LNCaP clone FGC (cell line): ENCODE results near the gene PKD1.
A peak's percentile ranks its signal among the peaks of the same experiment; 100 is the strongest.

Source experiments
- DNase-seq: peaks from one replicate; pipeline ENCODE4 v3.0.0-alpha.2; 2011; ENCODE audit warnings: low read depth
- H3K4me3 ChIP-seq: 2 replicates; pipeline ENCODE4 v1.5.1; 2011; ENCODE audit warnings: mild to moderate bottlenecking, low read depth, low read length, control low read depth
- TF ChIP-seq, protein P1 (sequence below): IDR thresholded peaks from 2 replicates; pipeline ENCODE4 v1.5.1; 2012; ENCODE audit warnings: mild to moderate bottlenecking; ENCODE audit not compliant: control insufficient read depth, insufficient read depth; ENCODE audit errors: extremely low read depth

The PKD1 gene

DNA sequence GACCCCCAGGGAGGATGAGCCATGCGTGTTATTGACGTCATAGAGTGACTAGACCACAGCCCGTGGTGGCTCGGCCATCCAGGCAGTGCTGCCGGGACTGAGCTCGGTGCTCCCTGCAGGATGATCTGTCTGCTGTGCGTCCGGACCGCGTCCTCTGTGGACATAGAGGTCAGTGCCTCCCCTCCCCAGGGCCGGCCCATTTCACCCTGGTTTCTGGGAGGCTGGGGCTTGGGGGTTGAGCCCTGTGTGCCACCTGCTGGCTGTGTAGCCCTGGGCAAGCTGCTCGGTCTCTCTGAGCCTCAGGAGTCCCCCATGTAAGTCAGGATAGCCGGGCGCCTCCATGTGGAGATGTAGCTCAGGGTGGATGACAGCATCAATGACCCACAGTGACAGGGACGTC lies 79.6 kb downstream of the PKD1 start:
- TF ChIP-seq, protein P1, sequence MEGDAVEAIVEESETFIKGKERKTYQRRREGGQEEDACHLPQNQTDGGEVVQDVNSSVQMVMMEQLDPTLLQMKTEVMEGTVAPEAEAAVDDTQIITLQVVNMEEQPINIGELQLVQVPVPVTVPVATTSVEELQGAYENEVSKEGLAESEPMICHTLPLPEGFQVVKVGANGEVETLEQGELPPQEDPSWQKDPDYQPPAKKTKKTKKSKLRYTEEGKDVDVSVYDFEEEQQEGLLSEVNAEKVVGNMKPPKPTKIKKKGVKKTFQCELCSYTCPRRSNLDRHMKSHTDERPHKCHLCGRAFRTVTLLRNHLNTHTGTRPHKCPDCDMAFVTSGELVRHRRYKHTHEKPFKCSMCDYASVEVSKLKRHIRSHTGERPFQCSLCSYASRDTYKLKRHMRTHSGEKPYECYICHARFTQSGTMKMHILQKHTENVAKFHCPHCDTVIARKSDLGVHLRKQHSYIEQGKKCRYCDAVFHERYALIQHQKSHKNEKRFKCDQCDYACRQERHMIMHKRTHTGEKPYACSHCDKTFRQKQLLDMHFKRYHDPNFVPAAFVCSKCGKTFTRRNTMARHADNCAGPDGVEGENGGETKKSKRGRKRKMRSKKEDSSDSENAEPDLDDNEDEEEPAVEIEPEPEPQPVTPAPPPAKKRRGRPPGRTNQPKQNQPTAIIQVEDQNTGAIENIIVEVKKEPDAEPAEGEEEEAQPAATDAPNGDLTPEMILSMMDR: no peak
- no peak overlapping the region for H3K4me3 ChIP-seq
- no peak for DNase-seq

DNA sequence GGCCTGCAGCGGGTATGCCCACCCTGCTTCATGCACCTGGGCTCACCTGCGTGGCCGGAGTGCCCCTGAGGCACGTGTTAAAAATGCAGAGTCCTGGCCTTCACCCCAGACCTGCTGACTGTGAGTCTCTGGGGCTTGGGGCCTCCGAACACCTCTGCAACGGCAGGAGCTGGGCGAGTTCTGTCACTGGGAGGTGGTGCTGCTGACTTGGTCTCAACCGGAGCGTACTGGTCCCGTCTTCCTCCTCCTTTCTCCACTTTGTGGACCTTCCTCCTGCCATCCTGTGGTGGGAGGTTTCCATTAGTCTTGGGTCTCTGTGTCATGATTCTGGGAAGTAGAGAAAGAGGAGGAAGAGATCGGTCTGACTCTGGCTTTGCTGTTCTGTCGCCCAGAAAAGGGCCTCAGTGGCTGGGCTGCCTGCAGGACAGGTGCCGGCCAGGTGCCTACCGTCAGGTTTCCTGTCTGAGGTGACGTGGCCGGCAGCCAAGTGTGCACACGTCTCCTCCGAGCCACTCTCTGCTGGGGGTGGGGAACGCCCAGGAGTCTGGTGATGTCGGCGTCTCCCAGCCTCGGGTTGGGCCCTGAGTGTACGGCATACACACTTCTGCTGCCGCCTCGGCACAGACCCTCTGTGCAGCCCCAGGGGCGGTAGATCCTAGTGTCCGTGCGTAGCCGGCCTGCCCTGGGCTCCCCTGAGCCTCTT lies 81.0 kb downstream of the PKD1 start:
- TF ChIP-seq, protein P1: no peak
- H3K4me3 ChIP-seq: no peak overlapping the region
- peak; percentile 85 for DNase-seq

DNA sequence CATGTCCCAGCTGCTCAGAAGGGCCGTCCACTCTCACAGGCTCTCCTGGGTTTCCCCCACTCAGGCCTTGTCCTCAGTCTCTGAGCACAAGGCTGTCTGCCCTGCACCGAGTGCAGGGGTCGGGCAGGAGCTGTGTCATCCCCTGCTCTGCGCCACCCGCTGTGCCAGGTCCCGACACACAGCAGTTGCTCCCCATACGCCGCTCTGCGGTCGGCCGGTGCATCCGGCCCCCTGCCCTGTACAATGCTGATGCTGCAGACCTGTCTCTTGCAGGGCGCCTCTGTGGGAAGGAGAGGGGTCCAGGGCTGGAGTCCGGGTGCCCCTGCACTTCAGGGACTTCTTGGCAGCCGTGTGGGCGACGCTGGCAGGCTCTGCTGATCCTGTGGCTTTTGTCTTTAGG lies 81.8 kb downstream of the PKD1 start:
- H3K4me3 ChIP-seq: no peak overlapping the region
- TF ChIP-seq, protein P1: no peak
- DNase-seq: no peak

DNA sequence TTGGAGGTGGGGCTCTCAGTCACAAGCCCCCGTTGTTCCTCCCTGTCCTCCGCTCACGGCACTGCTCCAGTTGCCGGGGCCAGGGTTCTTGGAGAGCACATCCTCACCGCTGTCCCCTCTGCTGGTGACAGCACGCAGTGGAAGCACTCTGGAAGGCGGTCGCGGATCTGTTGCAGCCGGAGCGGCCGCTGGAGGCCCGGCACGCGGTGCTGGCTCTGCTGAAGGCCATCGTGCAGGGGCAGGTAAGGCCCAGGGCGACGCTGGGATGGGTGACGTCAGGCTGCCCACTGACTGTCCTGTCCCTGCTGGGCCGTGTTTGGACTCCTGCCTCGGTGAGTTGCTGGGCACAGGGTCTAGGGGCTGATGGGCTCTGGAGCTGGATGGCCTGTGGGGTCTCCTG lies 82.5 kb downstream of the PKD1 start:
- TF ChIP-seq, protein P1: no peak
- H3K4me3 ChIP-seq: no peak overlapping the region
- DNase-seq: no peak

DNA sequence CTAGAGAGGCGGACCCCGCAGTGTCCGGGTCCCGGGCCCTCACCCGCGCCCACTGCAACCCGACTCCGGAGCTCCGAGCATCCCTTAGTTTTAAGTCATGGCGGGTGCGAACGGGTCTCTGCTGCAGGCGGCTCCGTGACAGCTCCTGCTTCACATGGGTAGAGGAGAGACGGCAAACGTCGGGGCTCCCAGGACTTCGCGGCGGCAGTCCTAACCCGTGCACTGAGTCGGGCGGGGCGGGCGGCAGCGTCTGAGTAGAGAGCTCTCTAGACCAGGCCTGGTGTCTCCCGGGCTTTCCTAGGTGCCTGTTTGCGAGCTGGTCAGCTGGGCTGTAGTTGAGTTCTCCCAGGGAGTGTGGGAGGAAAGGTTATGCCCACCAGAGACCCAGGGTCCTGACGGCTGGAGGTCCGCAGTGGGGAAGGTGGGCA lies 87.6 kb downstream of the PKD1 start:
- peak overlapping the region; percentile 93 for H3K4me3 ChIP-seq
- TF ChIP-seq, protein P1: no peak
- DNase-seq: no peak

DNA sequence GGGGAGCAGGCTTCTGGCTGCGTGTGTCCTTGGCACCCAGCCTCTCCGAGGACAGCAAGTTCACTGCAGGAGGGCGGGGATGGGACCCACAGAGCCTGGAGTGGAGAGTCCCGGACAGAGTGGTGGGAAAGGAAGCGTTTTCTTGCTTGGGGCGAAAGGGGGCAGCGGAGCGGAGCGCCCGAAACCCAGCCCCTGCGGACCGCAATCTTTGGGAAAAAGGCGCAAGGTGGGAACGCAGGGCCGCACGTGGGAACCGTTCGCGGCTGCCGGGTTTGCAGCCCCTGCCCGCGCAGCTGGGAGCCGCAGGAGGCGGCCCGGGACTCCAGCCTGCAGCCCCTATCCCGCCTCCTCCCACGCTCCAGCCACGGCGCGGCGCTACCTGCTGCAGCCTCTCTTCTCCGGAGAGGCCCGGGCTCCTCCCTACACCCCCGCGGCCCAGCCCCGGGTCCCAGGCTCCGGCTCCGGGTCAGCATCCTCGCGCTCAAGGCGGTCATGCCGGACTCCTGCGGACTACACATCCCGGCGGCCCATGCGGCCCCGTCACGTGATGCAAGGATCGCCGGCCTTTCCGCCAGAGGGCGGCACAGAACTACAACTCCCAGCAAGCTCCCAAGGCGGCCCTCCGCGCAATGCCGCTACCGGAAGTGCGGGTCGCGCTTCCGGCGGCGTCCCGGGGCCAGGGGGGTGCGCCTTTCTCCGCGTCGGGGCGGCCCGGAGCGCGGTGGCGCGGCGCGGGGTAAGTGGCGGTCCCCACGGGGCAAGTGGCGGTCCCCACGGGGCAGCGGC lies 88.2 kb downstream of the PKD1 start, which contains the start of the genes NTHL1 and TSC2:
TSS of gene NTHL1 (minus strand) at position 505 of the 786 bp plus-strand sequence. CDS start at position 494, 11 bp downstream.
TSS of gene TSC2 (plus strand) at position 656 of the 786 bp plus-strand sequence. CDS start 631 bp downstream, outside the sequence.
- peak within 1 kb of the TSS; percentile 93 for H3K4me3 ChIP-seq
- TF ChIP-seq, protein P1: no peak
- DNase-seq: peak; percentile 84
